A549 (cell line): ENCODE results near the gene AGRP. TPM values are rescaled to one million over a fixed set of nuclear protein-coding genes. Genes with fewer than 3 reads are reported as not detected.
A peak's percentile ranks its signal among the peaks of the same experiment; 100 is the strongest.

Source experiments
- ATAC-seq, 2 experiments: fragments of 200-7000 bp in 1 of 2; fragments of >200 bp in 1 of 2; cut with Nextera tagmentation in 1 of 2; cut with Tn5 transposase in 1 of 2; 3 replicates each; pipeline versions ENCODE4 v1.8.0 to v1.9.1; 2018 to 2020; ENCODE audit warnings: mild to moderate bottlenecking in 1 of 2, moderate library complexity in 1 of 2
- CTCF ChIA-PET: fragments of 300-600 bp; sonication (Branson Sonifier 250); formaldehyde crosslinking; extraction: SDS; loops from one replicate; lab custom pipeline; 2021; ENCODE audit warnings: antibody characterized with exemption, inconsistent platforms; lab: Yijun Ruan, JAX
- POLR2A ChIA-PET: fragments of 350-600 bp; formaldehyde crosslinking; extraction: SDS; loops from one replicate; lab custom pipeline; 2021; ENCODE audit warnings: antibody characterized with exemption, inconsistent platforms; lab: Yijun Ruan, JAX
- DNase-seq, 2 experiments: peaks; one replicate each; pipeline versions ENCODE4 v3.0.0 to v3.0.0-alpha.2; 2011 to 2016; ENCODE audit warnings: low read depth in 1 of 2, low spot score in 1 of 2
- FAIRE-seq: peaks from 2 replicates; lab custom pipeline; 2011; peaks lifted over from hg19 to GRCh38; lab: Jason Lieb, UNC
- H3K27ac ChIP-seq, 2 experiments: fragments of >200 bp; sonication (Bioruptor Twin); formaldehyde crosslinking; 3 replicates each; pipeline ENCODE4 v1.5.1; 2016 to 2017
- H3K4me1 ChIP-seq: fragments of >200 bp; sonication (Bioruptor Twin); formaldehyde crosslinking; 3 replicates; pipeline ENCODE4 v1.6.1; 2016
- H3K4me2 ChIP-seq: fragments of >200 bp; sonication (Bioruptor Twin); formaldehyde crosslinking; 3 replicates; pipeline ENCODE4 v1.6.1; 2016
- H3K4me3 ChIP-seq: fragments of >200 bp; sonication (Bioruptor Twin); formaldehyde crosslinking; 3 replicates; pipeline ENCODE4 v1.5.1; 2016
- H3K9me3 ChIP-seq: fragments of >200 bp; sonication (Bioruptor Twin); formaldehyde crosslinking; 3 replicates; pipeline ENCODE4 v1.6.1; 2016
- BHLHE40 ChIP-seq: IDR thresholded peaks from 2 replicates; pipeline ENCODE4 v1.6.1; 2012; ENCODE audit warnings: low read depth, low read length, inconsistent platforms
- CBX2 ChIP-seq: fragments of 200-600 bp; sonication (generic); IDR thresholded peaks from 2 replicates; pipeline ENCODE4 v1.6.1; 2016; ENCODE audit warnings: low read depth, mild to moderate bottlenecking, borderline replicate concordance
- CEBPB ChIP-seq, 2 experiments: fragments of >200 bp in 1 of 2; sonication (Bioruptor Twin) in 1 of 2; formaldehyde crosslinking in 1 of 2; IDR thresholded peaks; 2 replicates each; pipeline ENCODE4 v1.6.1; 2012 to 2016
- EHF ChIP-seq: fragments of 250-450 bp; sonication (Bioruptor Pico); IDR thresholded peaks from 2 replicates; pipeline ENCODE4 v1.5.0; 2020; ENCODE audit warnings: mild to moderate bottlenecking
- EHMT2 ChIP-seq: fragments of 200-600 bp; sonication (generic); IDR thresholded peaks from 2 replicates; pipeline ENCODE4 v1.6.1; 2016; ENCODE audit warnings: antibody characterized with exemption, low read depth, mild to moderate bottlenecking, moderate library complexity
- HEYL ChIP-seq: fragments of 250-450 bp; sonication (Bioruptor Pico); IDR thresholded peaks from 2 replicates; pipeline ENCODE4 v1.8.0; 2021; ENCODE audit warnings: mild to moderate bottlenecking, moderate library complexity
- HOXA7 ChIP-seq: fragments of 250-450 bp; sonication (Bioruptor Pico); IDR thresholded peaks from 2 replicates; pipeline ENCODE4 v1.5.0; 2020; ENCODE audit warnings: mild to moderate bottlenecking, moderate library complexity
- JUN ChIP-seq, 2 experiments: fragments of >200 bp; sonication (Bioruptor Twin); formaldehyde crosslinking; IDR thresholded peaks; 2 replicates in 1 of 2; 3 replicates in 1 of 2; pipeline ENCODE4 v1.6.1; 2016 to 2017
- KDM1A ChIP-seq: fragments of 200-600 bp; sonication (generic); IDR thresholded peaks from 2 replicates; pipeline ENCODE4 v1.6.1; 2016; ENCODE audit warnings: low read depth, mild to moderate bottlenecking
- KDM5A ChIP-seq: fragments of 200-600 bp; sonication (generic); IDR thresholded peaks from 2 replicates; pipeline ENCODE4 v1.6.1; 2016; ENCODE audit warnings: antibody characterized with exemption, mild to moderate bottlenecking
- MAFK ChIP-seq: fragments of 450-650 bp; IDR thresholded peaks from 2 replicates; pipeline ENCODE4 v1.6.1; 2014; ENCODE audit not compliant: partially characterized antibody
- MAZ ChIP-seq: fragments of 150-350 bp; IDR thresholded peaks from 2 replicates; pipeline ENCODE4 v1.6.1; 2014; ENCODE audit warnings: antibody characterized with exemption, low read depth, low read length, borderline replicate concordance
- MYC ChIP-seq: IDR thresholded peaks from 2 replicates; pipeline ENCODE4 v1.6.1; 2012; ENCODE audit warnings: mild to moderate bottlenecking, inconsistent platforms, low read length, improper control_type of control experiment, borderline replicate concordance
- PHF8 ChIP-seq: fragments of 200-600 bp; sonication (generic); IDR thresholded peaks from 2 replicates; pipeline ENCODE4 v1.6.1; 2016; ENCODE audit warnings: low read depth, mild to moderate bottlenecking, antibody characterized with exemption, moderate library complexity, borderline replicate concordance
- POLR2A ChIP-seq: IDR thresholded peaks from 2 replicates; pipeline ENCODE4 v1.6.1; 2012; ENCODE audit warnings: mild to moderate bottlenecking, low read length
- RAD21 ChIP-seq, 2 experiments: fragments of >200 bp in 1 of 2; sonication (Bioruptor Twin) in 1 of 2; formaldehyde crosslinking in 1 of 2; IDR thresholded peaks in 1 of 2; conservative IDR thresholded peaks in 1 of 2; 2 replicates in 1 of 2; 3 replicates in 1 of 2; pipeline ENCODE4 v1.6.1; 2012 to 2018; ENCODE audit warnings: inconsistent platforms in 1 of 2
- REST ChIP-seq: fragments of 200-600 bp; sonication (generic); IDR thresholded peaks from 2 replicates; pipeline ENCODE4 v1.6.1; 2016; ENCODE audit warnings: antibody characterized with exemption, mild to moderate bottlenecking, moderate library complexity
- RFX5 ChIP-seq: fragments of 450-650 bp; IDR thresholded peaks from 2 replicates; pipeline ENCODE4 v1.7.1; 2014; ENCODE audit warnings: antibody characterized with exemption, mild to moderate bottlenecking, moderate library complexity
- RNF2 ChIP-seq: fragments of 200-600 bp; sonication (generic); IDR thresholded peaks from 2 replicates; pipeline ENCODE4 v1.6.1; 2016; ENCODE audit warnings: low read depth, mild to moderate bottlenecking, antibody characterized with exemption, moderate library complexity, borderline replicate concordance
- SMC3 ChIP-seq: fragments of >200 bp; sonication (Bioruptor Twin); formaldehyde crosslinking; IDR thresholded peaks from 3 replicates; pipeline ENCODE4 v1.6.1; 2018; ENCODE audit warnings: inconsistent platforms
- SREBF2 ChIP-seq: fragments of 450-650 bp; IDR thresholded peaks from 2 replicates; pipeline ENCODE4 v1.6.1; 2014; ENCODE audit warnings: mild to moderate bottlenecking, moderate library complexity
- ZC3H11A ChIP-seq: fragments of 450-650 bp; IDR thresholded peaks from 2 replicates; pipeline ENCODE4 v1.6.1; 2014; ENCODE audit warnings: antibody characterized with exemption, mild to moderate bottlenecking
- WGBS: methylation state at CpG from one replicate; pipeline ENCODE4 v1.1.6; 2017; ENCODE audit errors: missing lambda C conversion rate; 5-methylcytosine and 5-hydroxymethylcytosine counted together
- polyA minus RNA-seq: library from RNA; depleted of rRNA, polyadenylated mRNA; stranded (reverse); fragments of >200 nt; gene quantifications from 2 replicates; pipeline ENCODE4 v1.2.3, GENCODE V29; 2011; rRNA and poly(A)+ RNA removed
- polyA plus RNA-seq, 4 experiments: library from polyadenylated mRNA; depleted of rRNA in 3 of 4; stranded (reverse); fragments of >200 nt; fragmentation: RNase III in 1 of 4; extraction: RNeasy Plus Mini Kit Qiagen cat#74134 plus additional on column Dnase treatment in 1 of 4; gene quantifications; 2 replicates in 3 of 4; 3 replicates in 1 of 4; pipeline ENCODE4 v1.2.3, GENCODE V29; 2011 to 2017
- TF ChIP-seq, protein P1 (sequence below): IDR thresholded peaks from 2 replicates; pipeline ENCODE4 v1.6.1; 2012

The AGRP gene
- polyA plus RNA-seq (2011; rRNA removed): not detected in 2 replicates
- polyA plus RNA-seq (2012; cell fraction: cytosol; rRNA removed): not detected in 2 replicates
- not detected in 2 replicates for polyA plus RNA-seq (2012; cell fraction: nucleus; rRNA removed)
- not detected in 3 replicates for polyA plus RNA-seq (2017; fragmentation: RNase III; extraction: RNeasy Plus Mini Kit Qiagen cat#74134 plus additional on column Dnase treatment)
- not detected in 2 replicates for polyA minus RNA-seq

- ChIA-PET POLR2A (no interaction called here), CTCF (interaction anchor here (1.4 to 8.2 kb wide), 5 partner anchors 9 to 162 kb away, joined by 3 to 117 read pairs (median 76); partner anchors contain the start of gene CARMIL2)
- ATAC-seq (no peak), DNase-seq (no peak), FAIRE-seq (no peak)
- peak within 1 kb of the TSS; percentile 91 for H3K4me2 ChIP-seq
- no peak within 1 kb of the TSS for H3K4me3 ChIP-seq
- peak within 1 kb of the TSS in 1 of 2 experiments; percentile 88; a peak in 1 of 6 replicates for H3K27ac ChIP-seq
- 94% methylated on average over 3 of the region's 6 CpGs for WGBS
- no peak for TF ChIP-seq SMC3
- TF ChIP-seq, protein P1, sequence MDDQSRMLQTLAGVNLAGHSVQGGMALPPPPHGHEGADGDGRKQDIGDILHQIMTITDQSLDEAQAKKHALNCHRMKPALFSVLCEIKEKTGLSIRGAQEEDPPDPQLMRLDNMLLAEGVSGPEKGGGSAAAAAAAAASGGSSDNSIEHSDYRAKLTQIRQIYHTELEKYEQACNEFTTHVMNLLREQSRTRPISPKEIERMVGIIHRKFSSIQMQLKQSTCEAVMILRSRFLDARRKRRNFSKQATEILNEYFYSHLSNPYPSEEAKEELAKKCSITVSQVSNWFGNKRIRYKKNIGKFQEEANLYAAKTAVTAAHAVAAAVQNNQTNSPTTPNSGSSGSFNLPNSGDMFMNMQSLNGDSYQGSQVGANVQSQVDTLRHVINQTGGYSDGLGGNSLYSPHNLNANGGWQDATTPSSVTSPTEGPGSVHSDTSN: no peak
- no peak for TF ChIP-seq POLR2A
- TF ChIP-seq CEBPB (IDR thresholded peaks at IDR 0.05): no peak
- no peak for TF ChIP-seq KDM5A
- no peak for TF ChIP-seq JUN (IDR thresholded peaks at IDR 0.05)
- no peak for TF ChIP-seq MAFK
- TF ChIP-seq HOXA7 (CRISPR knock-in tag): no peak
- no peak for TF ChIP-seq RAD21 (conservative IDR thresholded peaks at IDR 0.05 in 1 of 2, IDR thresholded peaks at IDR 0.05 in 1 of 2)
- no peak for TF ChIP-seq MYC
- TF ChIP-seq EHF (CRISPR knock-in tag): no peak
- TF ChIP-seq BHLHE40: no peak
- TF ChIP-seq MAZ: no peak
- no peak for TF ChIP-seq KDM1A
- no peak for TF ChIP-seq EHMT2
- no peak for TF ChIP-seq CBX2
- peaks cover 13% of the 10 kb centered on the region for H3K4me1 ChIP-seq
- no peaks in the 10 kb centered on the region for H3K9me3 ChIP-seq
These were observed at the start of gene AGRP for GRCh38 chr16:67483150-67483549. Gene AGRP, minus strand, starts transcription at chr16:67483547. Its CDS starts 149 bp downstream, at chr16:67483398.

- FAIRE-seq: no peak
These were observed 47.9 kb upstream of the AGRP start for GRCh38 chr16:67531247-67531646.

More at GRCh38 chr16:67531247-67531646, 47.9 kb upstream of the AGRP start:
- H3K4me1 ChIP-seq: peaks cover 34% of the 10 kb centered on the region
- ChIA-PET CTCF (interaction anchor here (0.6 to 22.1 kb wide), 10 partner anchors 8 to 394 kb away, joined by 3 to 301 read pairs (median 4); partner anchors contain the start of genes ACD, CARMIL2 and PARD6A), POLR2A (no interaction called here)
- H3K27ac ChIP-seq: no peak overlapping the region
- H3K4me3 ChIP-seq: no peak overlapping the region
- no peak for ATAC-seq
- 95% methylated on average over 4 of the region's 4 CpGs for WGBS
- no peak for DNase-seq
- TF ChIP-seq RFX5 (no peak), SREBF2 (no peak), HEYL (no peak), JUN (IDR thresholded peaks at IDR 0.05) (no peak), RNF2 (no peak), ZC3H11A (no peak), PHF8 (no peak), REST (no peak)
- no peaks in the 10 kb centered on the region for H3K9me3 ChIP-seq
- H3K4me2 ChIP-seq: peak overlapping the region; percentile 89; the same call in 2 of the 3 replicates
